K562 (cell line): ENCODE data around the gene CNTFR. TPM values are rescaled to one million over a fixed set of nuclear protein-coding genes. Genes with fewer than 3 reads are reported as not detected.

Source experiments
- ATF7 ChIP-seq: fragments of 450-650 bp; IDR thresholded peaks from 2 replicates; pipeline ENCODE4 v1.7.1; 2014; ENCODE audit warnings: mild to moderate bottlenecking, moderate library complexity
- DPF2 ChIP-seq: fragments of 450-650 bp; IDR thresholded peaks from 2 replicates; pipeline ENCODE4 v1.6.1; 2016
- EP300 ChIP-seq: IDR thresholded peaks from 2 replicates; pipeline ENCODE4 v1.6.1; 2012; ENCODE audit warnings: low read length, improper control_type of control experiment
- GATAD2A ChIP-seq: fragments of 450-650 bp; IDR thresholded peaks from 2 replicates; pipeline ENCODE4 v1.6.1; 2017
- JUN ChIP-seq, 2 experiments: sonication (generic) in 1 of 2; formaldehyde crosslinking in 1 of 2; IDR thresholded peaks; 2 replicates each; pipeline versions ENCODE4 v1.6.1 to v1.8.0; 2012 to 2022; ENCODE audit warnings: borderline replicate concordance in 2 of 2, mild to moderate bottlenecking in 2 of 2, improper control_type of control experiment in 1 of 2, low read depth in 1 of 2, low read length in 1 of 2, missing genetic modification reagents in 1 of 2
- MTA1 ChIP-seq: fragments of 450-650 bp; IDR thresholded peaks from 2 replicates; pipeline ENCODE4 v1.6.1; 2017; ENCODE audit warnings: borderline replicate concordance
- PBX2 ChIP-seq, 2 experiments: IDR thresholded peaks in 1 of 2; conservative IDR thresholded peaks in 1 of 2; 2 replicates each; pipeline ENCODE4 v1.6.1; 2016; ENCODE audit warnings: low read depth in 2 of 2, mild to moderate bottlenecking in 1 of 2, missing compliant biosample characterization in 1 of 2, missing genetic modification characterization in 1 of 2, moderate library complexity in 1 of 2
- PCBP2 ChIP-seq: fragments of 200-400 bp; formaldehyde crosslinking; IDR thresholded peaks from 2 replicates; pipeline ENCODE4 v1.6.1; 2018; ENCODE audit warnings: low read length, low read depth, mild to moderate bottlenecking, moderate library complexity; ENCODE audit not compliant: poor library complexity, severe bottlenecking
- POLR3G ChIP-seq: IDR thresholded peaks from 2 replicates; pipeline ENCODE4 v1.6.1; 2011; ENCODE audit not compliant: insufficient read length, insufficient replicate concordance; ENCODE audit errors: extremely low read depth
- SAFB ChIP-seq: fragments of 200-400 bp; formaldehyde crosslinking; IDR thresholded peaks from 2 replicates; pipeline ENCODE4 v1.6.1; 2017; ENCODE audit warnings: low read depth, low read length, borderline replicate concordance
- SRSF7 ChIP-seq: fragments of 200-400 bp; formaldehyde crosslinking; optimal IDR thresholded peaks from 2 replicates; pipeline ENCODE3; 2017; ENCODE audit warnings: mild to moderate bottlenecking, low read depth, low read length
- TAL1 ChIP-seq: fragments of 450-650 bp; IDR thresholded peaks from 2 replicates; pipeline ENCODE4 v1.6.1; 2016; ENCODE audit warnings: mild to moderate bottlenecking
- TBP ChIP-seq: optimal IDR thresholded peaks from 2 replicates; pipeline ENCODE3; 2011; ENCODE audit warnings: low read depth, low read length, improper control_type of control experiment
- TFAM ChIP-seq: fragments of 250-450 bp; sonication (Bioruptor Pico); conservative IDR thresholded peaks from 2 replicates; pipeline ENCODE4 v1.5.0; 2021; ENCODE audit warnings: mild to moderate bottlenecking, moderate library complexity
- ZNF134 ChIP-seq: fragments of 250-450 bp; sonication (Bioruptor Pico); conservative IDR thresholded peaks from 2 replicates; pipeline ENCODE4 v1.4.0; 2020
- ZNF197 ChIP-seq: fragments of 200-800 bp; sonication (Bioruptor generic); IDR thresholded peaks from 2 replicates; pipeline ENCODE4 v1.6.1; 2016; ENCODE audit warnings: low read depth, missing genetic modification characterization, missing compliant biosample characterization
- ZNF232 ChIP-seq: sonication (generic); formaldehyde crosslinking; IDR thresholded peaks from 2 replicates; pipeline ENCODE4 v1.8.0; 2022; ENCODE audit warnings: mild to moderate bottlenecking, missing genetic modification reagents
- ZNF280A ChIP-seq: fragments of 450-650 bp; IDR thresholded peaks from 2 replicates; pipeline ENCODE4 v1.6.1; 2018; ENCODE audit warnings: mild to moderate bottlenecking, low read depth; ENCODE audit not compliant: partially characterized antibody
- polyA plus RNA-seq, 8 experiments: library from polyadenylated mRNA; depleted of rRNA in 4 of 8; stranded (reverse) in 5 of 8; unstranded in 3 of 8; fragments of >200 nt; fragmentation: Nextera tagmentation in 2 of 8; fragmentation: Illumina TruSeq in 1 of 8; extraction: Ambion mirVana in 2 of 8; extraction: Trizol in 1 of 8; gene quantifications; 2 replicates each; pipeline versions ENCODE4 v1.2.1 to v1.2.3, GENCODE V29; 2011 to 2014; ENCODE audit warnings: inconsistent platforms in 1 of 8, missing spikeins in 1 of 8
- total RNA-seq, 7 experiments: library from RNA; depleted of rRNA in 6 of 7; stranded (reverse); fragments of >200 nt in 6 of 7; fragmentation: Illumina TruSeq in 2 of 7; extraction: Trizol in 2 of 7; gene quantifications; 2 replicates each; pipeline versions ENCODE4 v1.2.1 to v1.2.3, GENCODE V29; 2011 to 2021; ENCODE audit warnings: low replicate concordance in 1 of 7
- TF ChIP-seq, protein P1 (sequence below), 2 experiments: fragments of 450-650 bp; IDR thresholded peaks; 2 replicates each; pipeline ENCODE4 v1.6.1; 2018; ENCODE audit warnings: mild to moderate bottlenecking in 2 of 2, low read depth in 1 of 2; ENCODE audit not compliant: partially characterized antibody in 2 of 2

Gene CNTFR
- total and polyA plus RNA-seq, 9 of the 15 experiments (the other 6 are each of a cell fraction or from before 2014, with no cell fraction given), result not detected

DNA sequence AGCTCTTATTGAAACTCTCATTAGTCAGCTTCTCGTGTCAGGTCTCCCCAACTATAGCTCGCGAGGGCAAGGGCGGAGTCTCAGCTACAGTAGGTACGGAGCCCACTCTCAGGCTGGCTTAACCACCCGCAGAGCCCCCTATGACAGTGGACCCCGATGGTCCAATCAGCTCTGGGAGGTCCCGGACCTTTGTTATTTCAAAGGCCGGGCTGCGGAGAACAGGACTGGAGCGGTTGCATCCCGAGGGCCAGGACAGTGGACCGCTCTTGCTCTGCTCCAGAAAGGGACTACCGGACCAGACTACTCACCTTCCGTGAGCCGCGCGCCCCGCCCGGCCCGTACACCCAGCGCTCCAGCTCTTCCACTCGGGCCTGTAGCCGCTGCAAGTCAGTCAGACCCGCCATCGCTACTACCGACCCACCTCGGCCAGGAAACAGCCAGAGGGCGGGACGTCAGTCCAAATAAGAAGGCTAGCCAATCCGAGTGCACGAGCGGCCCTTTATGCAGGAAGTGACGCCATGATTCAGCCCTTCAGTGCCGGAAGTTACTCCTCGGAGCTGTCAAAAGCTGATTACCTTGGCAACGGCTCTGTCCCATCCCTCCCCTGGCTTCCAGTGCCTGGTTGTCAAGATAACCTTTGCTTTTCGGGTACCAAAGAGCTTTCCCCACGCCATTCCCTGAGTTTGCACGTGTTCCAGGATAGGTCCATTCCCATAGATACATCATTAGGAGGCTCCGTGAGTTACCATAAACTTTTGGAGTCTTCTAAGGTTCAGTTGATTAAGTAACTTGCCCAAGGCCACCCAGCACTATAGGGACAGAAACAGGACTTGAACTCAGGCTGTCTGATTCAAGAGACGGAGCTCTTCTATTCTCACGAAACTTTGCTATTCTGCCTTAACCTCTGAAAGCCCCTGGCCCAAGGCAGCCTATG, 30.8 kb upstream of the CNTFR start, which contains the start of gene DCTN3 (continued):
- TF ChIP-seq PBX2 (CRISPR knock-in tag; IDR thresholded peaks at IDR 0.05; ENCODE audit: low read depth) (no peak), PBX2 (tag; conservative IDR thresholded peaks at IDR 0.05; ENCODE audit: low read depth) (peak; percentile 80), JUN (IDR thresholded peaks at IDR 0.05; ENCODE audit: borderline replicate concordance, low read depth, low read length) (no peak), JUN (CRISPR knock-in tag; IDR thresholded peaks at IDR 0.05; ENCODE audit: borderline replicate concordance) (no peak), ZNF280A (no peak), TBP (peak; percentile 34), TAL1 (no peak), ZNF197 (CRISPR knock-in tag) (no peak), PCBP2 (no peak), SAFB (no peak), SRSF7 (no peak), ATF7 (peak; percentile 76; the same call in 1 of the 2 replicates), ZNF134 (no peak), GATAD2A (no peak), EP300 (no peak), MTA1 (no peak), TFAM (CRISPR knock-in tag) (no peak), DPF2 (no peak), POLR3G (no peak), ZNF232 (CRISPR knock-in tag) (no peak)
- TF ChIP-seq, protein P1, sequence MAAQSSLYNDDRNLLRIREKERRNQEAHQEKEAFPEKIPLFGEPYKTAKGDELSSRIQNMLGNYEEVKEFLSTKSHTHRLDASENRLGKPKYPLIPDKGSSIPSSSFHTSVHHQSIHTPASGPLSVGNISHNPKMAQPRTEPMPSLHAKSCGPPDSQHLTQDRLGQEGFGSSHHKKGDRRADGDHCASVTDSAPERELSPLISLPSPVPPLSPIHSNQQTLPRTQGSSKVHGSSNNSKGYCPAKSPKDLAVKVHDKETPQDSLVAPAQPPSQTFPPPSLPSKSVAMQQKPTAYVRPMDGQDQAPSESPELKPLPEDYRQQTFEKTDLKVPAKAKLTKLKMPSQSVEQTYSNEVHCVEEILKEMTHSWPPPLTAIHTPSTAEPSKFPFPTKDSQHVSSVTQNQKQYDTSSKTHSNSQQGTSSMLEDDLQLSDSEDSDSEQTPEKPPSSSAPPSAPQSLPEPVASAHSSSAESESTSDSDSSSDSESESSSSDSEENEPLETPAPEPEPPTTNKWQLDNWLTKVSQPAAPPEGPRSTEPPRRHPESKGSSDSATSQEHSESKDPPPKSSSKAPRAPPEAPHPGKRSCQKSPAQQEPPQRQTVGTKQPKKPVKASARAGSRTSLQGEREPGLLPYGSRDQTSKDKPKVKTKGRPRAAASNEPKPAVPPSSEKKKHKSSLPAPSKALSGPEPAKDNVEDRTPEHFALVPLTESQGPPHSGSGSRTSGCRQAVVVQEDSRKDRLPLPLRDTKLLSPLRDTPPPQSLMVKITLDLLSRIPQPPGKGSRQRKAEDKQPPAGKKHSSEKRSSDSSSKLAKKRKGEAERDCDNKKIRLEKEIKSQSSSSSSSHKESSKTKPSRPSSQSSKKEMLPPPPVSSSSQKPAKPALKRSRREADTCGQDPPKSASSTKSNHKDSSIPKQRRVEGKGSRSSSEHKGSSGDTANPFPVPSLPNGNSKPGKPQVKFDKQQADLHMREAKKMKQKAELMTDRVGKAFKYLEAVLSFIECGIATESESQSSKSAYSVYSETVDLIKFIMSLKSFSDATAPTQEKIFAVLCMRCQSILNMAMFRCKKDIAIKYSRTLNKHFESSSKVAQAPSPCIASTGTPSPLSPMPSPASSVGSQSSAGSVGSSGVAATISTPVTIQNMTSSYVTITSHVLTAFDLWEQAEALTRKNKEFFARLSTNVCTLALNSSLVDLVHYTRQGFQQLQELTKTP (IDR thresholded peaks at IDR 0.05; ENCODE audit: low read depth in 1 of 2, partially characterized antibody in 2 of 2), result no peak
